HepG2 (cell line): ENCODE results near the gene TBXAS1. TPM values are rescaled to one million over a fixed set of nuclear protein-coding genes. Genes with fewer than 3 reads are reported as not detected.

Experiments used
- ATAC-seq: fragments of 200-7000 bp; cut with Tn5 transposase; 3 replicates; pipeline ENCODE4 v1.9.1; 2020; ENCODE audit warnings: mild to moderate bottlenecking, moderate library complexity
- BruUV-seq: library from RNA; stranded (reverse); fragments of 400-500 nt; replicated peaks from 2 replicates; lab custom pipeline; 2021; lab: Mats Ljungman, UMichigan
- CTCF ChIA-PET: fragments of 300-600 bp; formaldehyde crosslinking; extraction: SDS; loops from one replicate; lab custom pipeline; 2021; ENCODE audit warnings: low total read pairs, inconsistent platforms, low intra/inter-chr PET ratio; lab: Yijun Ruan, JAX
- POLR2A ChIA-PET: fragments of 350-600 bp; sonication (Branson Sonifier 250); formaldehyde crosslinking; loops from one replicate; lab custom pipeline; 2020; ENCODE audit warnings: antibody characterized with exemption, inconsistent platforms; lab: Yijun Ruan, JAX
- DNase-seq: peaks from one replicate; pipeline ENCODE4 v3.0.0-alpha.2; 2015; ENCODE audit warnings: low spot score
- FAIRE-seq: peaks from 3 replicates; lab custom pipeline; 2011; peaks lifted over from hg19 to GRCh38; lab: Jason Lieb, UNC
- H2AFZ ChIP-seq: one replicate; pipeline ENCODE4 v1.6.1; 2011; ENCODE audit warnings: low read length, inconsistent platforms
- H3K27ac ChIP-seq: fragments of 300-600 bp; 3 replicates; pipeline ENCODE4 v1.8.0; 2011; ENCODE audit warnings: mixed run types, mild to moderate bottlenecking, mixed read lengths, low read length, inconsistent platforms; ENCODE audit not compliant: insufficient read depth; ENCODE audit errors: extremely low read length
- H3K27me3 ChIP-seq, 2 experiments: fragments of 200-600 bp in 1 of 2; 2 replicates in 1 of 2; 3 replicates in 1 of 2; pipeline versions ENCODE4 v1.6.0 to v1.8.0; 2011; ENCODE audit warnings: low read length in 2 of 2, mild to moderate bottlenecking in 2 of 2, moderate library complexity in 2 of 2, inconsistent platforms in 1 of 2; ENCODE audit not compliant: insufficient read depth in 2 of 2, control insufficient read depth in 1 of 2
- H3K36me3 ChIP-seq, 2 experiments: fragments of 200-600 bp in 1 of 2; replicated peaks in 1 of 2; 2 replicates in 1 of 2; 3 replicates in 1 of 2; pipeline versions ENCODE4 v1.5.1 to v1.8.0; 2011; ENCODE audit warnings: low read length in 2 of 2, inconsistent platforms in 1 of 2; ENCODE audit not compliant: insufficient read depth in 2 of 2, control insufficient read depth in 1 of 2
- H3K4me1 ChIP-seq: 2 replicates; pipeline ENCODE4 v1.5.1; 2012; ENCODE audit warnings: low read length, inconsistent platforms; ENCODE audit not compliant: insufficient read depth
- H3K4me2 ChIP-seq: 2 replicates; pipeline ENCODE4 v1.6.0; 2011; ENCODE audit warnings: low read depth, low read length, inconsistent platforms
- H3K4me3 ChIP-seq, 3 experiments: fragments of 200-600 bp in 1 of 3; sonication (generic), shearing (Covaris generic) in 1 of 3; replicated peaks in 1 of 3; 2 replicates each; pipeline ENCODE4 v1.5.1; 2011 to 2016; ENCODE audit warnings: low read length in 3 of 3, inconsistent platforms in 2 of 3, low read depth in 2 of 3, mild to moderate bottlenecking in 2 of 3, control low read depth in 1 of 3, mixed read lengths in 1 of 3; ENCODE audit not compliant: insufficient read depth in 1 of 3
- H3K79me2 ChIP-seq: one replicate; pipeline ENCODE4 v1.6.1; 2011; ENCODE audit warnings: low read length, inconsistent platforms; ENCODE audit not compliant: insufficient read depth
- H3K9ac ChIP-seq: 2 replicates; pipeline ENCODE4 v1.6.0; 2011; ENCODE audit warnings: mild to moderate bottlenecking, low read depth, low read length, inconsistent platforms; ENCODE audit not compliant: insufficient read depth
- H3K9me3 ChIP-seq: 2 replicates; pipeline ENCODE4 v1.5.1; 2012; ENCODE audit warnings: mild to moderate bottlenecking, low read length
- H4K20me1 ChIP-seq: 2 replicates; pipeline ENCODE4 v1.6.0; 2011; ENCODE audit warnings: inconsistent platforms, mild to moderate bottlenecking, low read length, moderate library complexity; ENCODE audit not compliant: insufficient read depth
- ATF6 ChIP-seq: sonication (generic); formaldehyde crosslinking; conservative IDR thresholded peaks from 2 replicates; pipeline ENCODE4 v1.4.0; 2020; ENCODE audit warnings: missing genetic modification reagents
- ETS1 ChIP-seq: sonication (generic); formaldehyde crosslinking; IDR thresholded peaks from 2 replicates; pipeline ENCODE4 v1.4.0; 2020; ENCODE audit warnings: missing genetic modification reagents
- FOXO1 ChIP-seq: sonication (generic); formaldehyde crosslinking; IDR thresholded peaks from 2 replicates; pipeline ENCODE4 v1.4.0; 2020; ENCODE audit warnings: missing genetic modification reagents
- GTF2F1 ChIP-seq: fragments of 150-350 bp; IDR thresholded peaks from 2 replicates; pipeline ENCODE4 v1.6.1; 2014; ENCODE audit warnings: low read length
- HNF1A ChIP-seq, 2 experiments: sonication (generic) in 1 of 2; formaldehyde crosslinking in 1 of 2; IDR thresholded peaks; 2 replicates each; pipeline versions ENCODE4 v1.4.0 to v1.6.1; 2016 to 2020; ENCODE audit warnings: borderline replicate concordance in 1 of 2, low read depth in 1 of 2, mild to moderate bottlenecking in 1 of 2, missing genetic modification reagents in 1 of 2
- NFIC ChIP-seq: IDR thresholded peaks from 2 replicates; pipeline ENCODE4 v1.6.1; 2012; ENCODE audit warnings: mild to moderate bottlenecking, low read length, inconsistent platforms
- PRDM10 ChIP-seq: sonication (generic); formaldehyde crosslinking; IDR thresholded peaks from 2 replicates; pipeline ENCODE4 v1.4.0; 2020; ENCODE audit warnings: low read depth, missing genetic modification reagents
- ZGPAT ChIP-seq: IDR thresholded peaks from 2 replicates; pipeline ENCODE4 v1.6.1; 2016; ENCODE audit warnings: mild to moderate bottlenecking
- ZNF468 ChIP-seq: sonication (generic); formaldehyde crosslinking; IDR thresholded peaks from 2 replicates; pipeline ENCODE4 v1.8.0; 2022; ENCODE audit warnings: mild to moderate bottlenecking, moderate library complexity, missing genetic modification reagents
- WGBS: methylation state at CpG from one replicate; pipeline ENCODE4 v1.1.6; 2017; ENCODE audit warnings: low lambda C conversion rate; 5-methylcytosine and 5-hydroxymethylcytosine counted together
- in situ Hi-C: cut with HindIII; loops from 2 replicates; pipeline ENCODE4 v1.10.0; 2017; ENCODE audit warnings: low pct_unique_long_range_greater_than_20kb; ENCODE audit not compliant: extremely low pct_ligation_motif_present
- intact Hi-C: fragments of 100-400 bp; cut with micrococcal nuclease; formaldehyde crosslinking; loops from one replicate; pipeline ENCODE4 v1.10.0; 2022; ENCODE audit not compliant: unreplicated experiment
- polyA plus RNA-seq, 8 experiments: library from polyadenylated mRNA; depleted of rRNA in 3 of 8; stranded (reverse) in 7 of 8; unstranded in 1 of 8; fragments of >200 nt; fragmentation: Illumina TruSeq in 4 of 8; extraction: Trizol in 4 of 8; gene quantifications; 2 replicates each; pipeline versions ENCODE4 v1.2.1 to v1.2.3, GENCODE V29; 2011 to 2016; ENCODE audit warnings: low read depth in 4 of 8, missing spikeins in 1 of 8, mixed read lengths in 1 of 8; ENCODE audit not compliant: insufficient read depth in 1 of 8
- total RNA-seq, 5 experiments: library from RNA; depleted of rRNA; stranded (reverse); fragments of >200 nt; fragmentation: Illumina TruSeq; extraction: Trizol; gene quantifications; 2 replicates each; pipeline ENCODE4 v1.2.3, GENCODE V29; 2016; ENCODE audit warnings: low read depth in 1 of 5

Gene TBXAS1
- total and polyA plus RNA-seq, 2 of the 13 experiments (the other 11 are each of a cell fraction or from before 2014, with no cell fraction given): 4.0 to 4.9 TPM

GRCh38 chr7:140050100-140050499, 221.0 kb downstream of the TBXAS1 start:
- Histone ChIP-seq H3K4me2 (peak overlapping the region; percentile 64; the same call in 1 of the 2 replicates), H3K36me3 (peaks cover 0 to 2% of the 10 kb centered on the region in 2 experiments; a peak in 3 of 5 replicates), H3K4me1 (peaks cover 57% of the 10 kb centered on the region), H3K27ac (peak overlapping the region; percentile 76), H3K27me3 (no peaks in the 10 kb centered on the region), H3K9me3 (no peaks in the 10 kb centered on the region), H4K20me1 (no peaks in the 10 kb centered on the region), H3K79me2 (peaks cover 5% of the 10 kb centered on the region), H2AFZ (no peak overlapping the region), H3K4me3 (no peak overlapping the region), H3K9ac (no peak overlapping the region)
- ATAC-seq (no peak), DNase-seq (no peak), FAIRE-seq (no peak)
- in situ Hi-C loops: no loop called here
- ChIA-PET CTCF (no interaction called here), POLR2A (interaction anchor here (1.4 to 2.0 kb wide), 4 partner anchors 11 to 127 kb away, joined by 5 to 14 read pairs (median 6); partner anchors contain the start of genes KDM7A and PARP12)
- whole genome bisulfite sequencing: 96% methylated on average over 3 of the region's 3 CpGs
- no TSS peak for BruUV-seq
- intact Hi-C loops: no loop called here
- TF ChIP-seq ZGPAT: no peak
- no peak for TF ChIP-seq ETS1
- no peak for TF ChIP-seq NFIC
- TF ChIP-seq ZNF468 (CRISPR knock-in tag): no peak
- TF ChIP-seq FOXO1: no peak
- no peak for TF ChIP-seq GTF2F1
- TF ChIP-seq HNF1A (IDR thresholded peaks at IDR 0.05; ENCODE audit: low read depth): no peak
- TF ChIP-seq HNF1A (CRISPR knock-in tag; IDR thresholded peaks at IDR 0.05; ENCODE audit: borderline replicate concordance): no peak
- no peak for TF ChIP-seq PRDM10 (CRISPR knock-in tag)
- TF ChIP-seq ATF6 (CRISPR knock-in tag): no peak
